GM21825 (cell line): Measurements from ENCODE around the gene RBMS3.

Experiments
- ATAC-seq: cut with Tn5 transposase; IDR thresholded peaks from one replicate; pipeline ENCODE4 v1.9.1; 2021; ENCODE audit warnings: mild to moderate bottlenecking, moderate library complexity; ENCODE audit not compliant: unreplicated experiment

The RBMS3 gene

DNA sequence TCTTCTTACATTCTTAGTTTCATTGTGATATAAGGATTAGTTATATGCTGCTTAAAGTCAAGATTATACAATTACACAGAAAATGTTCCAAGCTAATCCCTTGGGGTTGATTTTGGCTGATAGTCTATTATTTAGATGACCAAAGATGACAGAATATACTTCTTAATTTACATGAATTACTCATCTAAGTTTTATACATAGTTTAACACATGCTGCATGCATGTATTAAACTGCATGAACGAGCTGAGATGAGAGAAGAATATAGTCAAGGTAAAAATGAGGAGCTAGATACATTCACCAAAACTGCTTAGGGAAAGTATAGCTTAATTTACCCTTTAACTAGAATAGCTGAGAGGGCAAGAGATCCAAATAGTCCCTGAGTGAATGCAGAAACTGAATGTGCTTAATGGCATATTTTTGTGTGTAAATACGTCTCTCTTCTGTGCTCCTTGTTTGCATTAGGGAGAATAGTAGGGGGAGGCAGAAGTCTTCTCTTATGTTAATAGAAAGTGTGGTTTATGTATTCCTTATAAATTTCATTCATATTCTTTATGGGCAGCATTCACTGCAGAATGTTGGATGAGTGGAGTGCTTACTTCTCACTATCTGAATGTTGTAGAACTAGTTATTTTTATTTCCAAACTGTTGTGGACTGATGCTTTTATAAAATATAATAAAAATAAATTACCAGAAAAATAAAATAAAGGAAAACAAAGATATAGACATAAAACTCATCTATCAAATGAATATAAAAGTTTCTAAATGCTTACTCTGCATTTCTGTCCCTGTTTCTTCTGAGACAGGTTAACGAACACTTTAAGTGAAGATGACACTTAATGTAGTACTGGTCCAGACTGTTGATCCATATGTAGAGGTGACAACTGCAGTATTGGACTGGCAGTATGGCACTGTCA lies 327.8 kb downstream of the RBMS3 start:
- no peak for ATAC-seq

DNA sequence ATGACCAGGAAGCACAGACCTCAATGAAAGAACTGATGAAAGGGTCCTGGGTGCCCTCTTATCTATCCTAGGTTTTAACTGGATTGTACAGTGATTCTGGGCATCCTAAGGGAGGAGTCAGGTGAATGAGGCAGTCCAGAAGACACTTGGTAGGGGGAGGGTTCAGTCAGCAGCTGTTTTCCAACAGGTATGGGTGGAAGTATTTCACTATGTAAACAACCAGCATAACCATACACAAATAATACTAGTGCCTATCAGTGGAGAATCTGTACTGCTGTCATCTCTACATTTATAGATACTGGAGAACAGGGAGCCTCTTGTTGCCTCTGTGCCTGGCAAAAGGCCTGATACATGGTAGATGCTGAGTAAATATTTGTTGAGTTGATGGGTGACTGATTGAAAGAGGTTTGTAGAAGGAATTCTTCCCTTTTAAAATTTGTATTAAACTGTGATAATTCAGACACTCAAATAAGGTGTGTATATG lies 328.5 kb downstream of the RBMS3 start:
- ATAC-seq: no peak

DNA sequence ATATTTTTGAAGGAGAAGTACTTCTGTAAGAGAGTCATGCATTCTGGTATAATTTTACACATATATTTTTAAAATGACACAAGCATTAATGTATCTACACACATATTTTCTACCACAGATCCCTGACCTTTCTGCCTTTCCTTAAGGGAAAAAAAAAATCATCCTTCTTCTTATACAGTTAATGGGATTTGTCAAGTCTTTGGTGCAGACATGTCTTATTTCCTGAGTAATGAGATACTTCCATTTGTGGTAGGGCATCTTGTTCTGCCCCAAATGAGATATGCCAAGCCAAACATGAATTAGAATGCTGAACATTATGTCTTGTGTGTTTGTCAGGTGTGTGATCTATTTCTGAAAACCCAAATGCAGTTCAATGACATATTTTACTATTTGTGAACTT lies 329.9 kb downstream of the RBMS3 start:
- ATAC-seq: no peak

DNA sequence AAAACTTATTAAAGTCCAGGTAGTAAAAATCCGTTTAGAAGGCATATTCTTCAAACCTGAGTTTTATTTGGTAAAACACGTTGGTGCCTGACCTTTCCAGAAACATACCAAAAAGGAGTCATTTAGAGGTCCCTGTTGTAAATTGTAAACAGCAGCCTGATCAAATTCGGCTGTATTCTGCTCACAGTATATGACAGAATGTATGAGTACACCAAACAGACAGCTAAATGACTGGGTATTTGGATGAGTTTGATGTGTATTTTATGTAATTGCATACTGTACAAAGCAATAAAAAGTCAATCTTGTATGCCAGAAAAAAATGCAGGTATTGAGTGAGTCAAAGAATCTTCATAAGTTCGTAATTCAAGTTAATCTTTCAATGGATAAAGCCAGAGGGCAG lies 330.4 kb downstream of the RBMS3 start:
- ATAC-seq: no peak

DNA sequence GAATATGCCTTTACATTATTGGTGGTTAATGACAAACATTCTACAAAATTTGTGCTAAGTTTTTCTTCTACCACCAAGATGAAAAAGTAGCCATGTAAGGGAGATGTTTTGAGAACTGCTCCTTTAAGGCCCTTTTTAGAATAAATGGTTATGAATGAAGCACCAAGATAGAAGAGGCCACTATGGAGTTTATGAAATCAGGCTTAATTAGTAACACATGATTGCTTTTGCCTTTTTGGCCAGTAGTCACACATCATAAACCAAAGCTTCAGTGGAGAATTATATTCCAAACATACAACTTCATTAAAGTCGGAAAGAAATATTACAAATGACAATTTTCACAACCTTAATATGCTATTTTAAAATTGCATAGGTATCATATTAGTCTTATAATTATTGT lies 331.7 kb downstream of the RBMS3 start:
- ATAC-seq: no peak

DNA sequence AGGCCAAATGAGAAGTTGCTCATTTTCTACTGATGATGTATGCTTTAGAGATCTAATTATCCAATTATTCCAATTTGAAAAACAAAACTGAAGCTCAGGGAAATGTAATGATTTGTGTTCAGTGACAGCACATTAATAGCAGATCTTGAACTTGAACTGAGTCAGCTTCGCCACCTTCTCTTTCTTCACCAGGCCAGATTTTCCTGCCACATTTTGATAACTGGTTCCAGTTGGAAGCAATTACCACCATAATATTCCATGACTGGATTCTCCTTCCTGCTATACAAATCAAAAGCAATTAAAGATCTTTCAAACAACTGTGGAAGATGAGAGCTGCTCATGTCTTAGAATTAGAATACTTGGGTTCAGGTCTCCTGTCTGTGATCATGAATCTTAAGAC lies 334.1 kb downstream of the RBMS3 start:
- no peak for ATAC-seq

DNA sequence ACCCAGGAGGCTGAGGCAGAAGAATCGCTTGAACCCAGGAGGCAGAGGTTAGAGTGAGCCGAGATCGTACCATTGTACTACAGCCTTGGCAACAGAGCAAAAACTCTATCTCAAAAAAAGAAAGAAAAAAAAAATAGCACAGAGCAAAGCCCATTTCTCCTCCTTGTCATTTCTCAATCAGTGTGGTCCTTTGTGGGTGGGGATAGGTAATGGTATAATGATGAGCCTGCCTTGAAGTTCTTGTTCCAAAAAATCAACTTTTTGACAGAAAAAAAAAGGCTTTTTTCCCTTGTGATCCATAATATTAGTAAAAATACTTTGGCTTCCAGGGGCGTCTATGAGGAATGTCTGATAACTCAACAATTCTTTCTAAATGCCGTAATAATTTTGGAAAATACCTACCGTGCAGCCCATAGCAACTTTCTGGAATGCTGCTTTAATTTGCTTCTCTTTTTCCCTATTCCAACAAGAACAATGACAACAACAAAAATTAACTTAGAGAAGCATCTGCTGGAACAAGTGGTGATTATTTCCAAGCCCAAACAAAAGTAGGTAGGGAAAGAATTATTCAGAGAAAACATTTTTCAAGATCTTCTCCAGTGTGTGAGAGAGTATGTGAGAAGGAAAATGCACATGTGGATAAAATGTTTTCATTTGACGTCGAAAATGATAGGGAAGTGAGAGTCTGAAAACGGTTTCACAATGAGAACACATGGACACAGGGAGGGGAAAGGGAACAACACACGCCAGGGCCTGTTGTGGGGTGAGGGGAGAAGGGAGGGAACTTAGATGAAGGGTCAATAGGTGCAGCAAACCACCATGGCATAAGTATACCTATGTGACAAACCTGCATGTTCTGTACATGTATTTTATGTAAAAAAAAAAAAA lies 337.8 kb downstream of the RBMS3 start:
- no peak for ATAC-seq

DNA sequence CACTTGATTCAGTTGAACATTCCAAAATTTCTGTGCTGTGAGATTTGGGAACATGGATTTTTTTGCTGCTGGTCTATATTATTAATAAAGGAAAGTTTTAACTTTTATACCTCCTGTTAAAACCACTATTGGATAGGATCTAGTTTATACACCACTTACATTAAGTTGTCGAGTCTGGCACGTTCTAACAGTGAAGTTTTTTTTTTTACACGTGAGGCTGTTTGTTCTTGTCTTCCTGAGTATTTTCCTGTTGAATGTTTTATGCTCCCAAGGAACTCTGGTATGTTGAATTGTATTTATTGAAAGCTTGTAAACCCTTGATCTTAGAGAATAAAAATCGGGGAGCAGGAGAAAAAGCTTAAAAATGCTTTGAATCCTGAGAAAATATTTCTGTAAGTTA lies 338.8 kb downstream of the RBMS3 start:
- ATAC-seq: no peak

DNA sequence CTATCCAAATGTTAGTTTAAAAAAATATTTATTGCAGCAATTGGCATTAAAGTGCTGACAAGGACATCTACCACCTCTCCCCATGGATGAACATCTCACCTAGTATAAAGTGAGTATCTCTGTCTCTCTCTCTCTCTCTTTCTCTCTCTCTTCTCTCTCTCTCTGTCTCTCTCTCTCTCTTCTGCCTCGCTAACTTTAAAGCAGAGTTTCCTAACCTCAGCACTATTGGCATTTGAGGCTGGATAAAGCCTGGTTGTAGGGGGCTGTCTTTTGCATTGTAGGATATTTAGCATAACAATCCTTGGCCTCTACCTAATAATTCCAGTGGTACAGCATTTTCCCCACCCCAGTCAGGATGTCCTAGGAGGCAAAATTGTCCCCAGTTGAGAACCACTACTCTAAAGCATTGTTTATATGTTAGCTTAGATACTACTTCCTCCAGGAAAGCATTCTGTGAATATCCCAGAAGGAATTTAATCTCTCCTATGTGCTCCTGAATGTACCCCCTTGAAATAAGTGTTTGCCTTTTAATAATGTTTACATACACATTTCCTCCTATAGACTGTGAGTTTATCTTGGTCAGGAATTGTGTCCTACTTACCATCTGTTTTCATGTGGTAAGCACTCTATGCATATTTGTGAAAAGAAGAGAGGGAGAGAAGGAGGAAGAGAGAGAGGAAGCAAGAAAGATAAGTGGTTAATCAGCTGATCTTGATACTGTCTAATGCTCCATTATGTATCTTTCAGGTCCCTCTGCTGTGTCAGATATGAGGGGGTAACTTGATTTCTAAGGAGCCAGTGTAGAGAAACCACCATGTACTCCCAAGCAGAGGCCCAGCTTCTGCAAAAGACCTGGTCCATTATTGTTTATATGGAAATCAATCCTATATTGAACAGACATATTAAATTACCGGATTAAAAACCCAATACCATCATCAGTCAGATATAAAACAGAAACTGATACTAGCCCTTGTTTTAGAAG lies 346.6 kb downstream of the RBMS3 start:
- no peak for ATAC-seq

DNA sequence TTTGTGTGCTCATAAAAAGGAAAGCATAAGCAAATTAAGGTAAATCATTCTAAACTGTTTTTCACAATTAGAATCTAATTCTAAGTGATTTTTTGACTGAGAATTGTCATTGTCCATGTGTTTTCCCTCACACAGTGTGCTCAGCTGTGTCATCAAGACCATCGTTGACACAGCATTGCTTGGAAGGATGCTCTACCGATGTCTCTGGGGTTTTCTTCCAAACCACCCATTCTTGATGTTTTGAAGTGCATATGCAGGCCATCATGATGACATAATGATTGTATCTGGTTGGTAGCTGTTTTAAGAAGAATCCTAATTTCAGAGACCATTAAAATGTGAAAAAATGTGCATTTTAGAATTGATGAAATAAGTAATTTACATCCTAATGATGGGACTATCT lies 347.9 kb downstream of the RBMS3 start:
- ATAC-seq: no peak

DNA sequence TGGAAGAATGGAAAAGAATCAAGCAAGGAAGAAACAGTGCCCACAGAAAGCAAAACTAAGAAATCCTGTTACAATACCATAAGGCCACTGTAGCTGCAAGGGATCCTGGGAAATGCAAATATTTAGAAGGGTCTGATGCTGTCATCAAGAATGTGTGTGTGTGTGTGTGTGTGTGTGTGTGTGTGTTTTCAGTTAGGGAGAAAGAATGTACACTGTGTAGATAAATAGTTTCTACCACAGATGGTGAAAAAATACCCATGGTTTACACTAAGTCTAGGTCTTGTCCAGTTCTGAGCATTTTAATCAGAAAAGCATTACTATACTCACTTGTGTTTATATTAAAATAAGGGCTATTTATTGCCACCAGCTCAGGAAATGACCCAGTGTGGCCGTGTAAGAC lies 355.0 kb downstream of the RBMS3 start:
- no peak for ATAC-seq

DNA sequence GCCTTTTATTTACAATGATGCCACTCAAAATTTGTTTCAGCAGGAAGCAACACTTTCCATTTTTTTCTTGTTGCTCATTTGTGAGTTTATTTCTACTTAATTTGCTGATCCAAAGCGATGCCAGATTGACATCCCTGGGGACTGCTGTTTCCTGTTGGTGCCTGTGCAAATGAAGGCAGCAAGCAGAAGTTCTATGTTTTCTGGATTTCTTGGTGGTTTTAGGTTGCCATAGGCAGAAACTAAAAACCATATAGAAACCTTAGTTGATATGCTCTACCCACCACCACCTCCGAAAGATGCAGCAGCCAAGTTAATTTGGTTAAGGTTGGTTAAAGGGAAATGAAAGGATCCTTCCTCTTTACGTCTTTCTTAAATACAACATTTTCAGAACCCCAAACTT lies 356.2 kb downstream of the RBMS3 start:
- ATAC-seq: no peak

DNA sequence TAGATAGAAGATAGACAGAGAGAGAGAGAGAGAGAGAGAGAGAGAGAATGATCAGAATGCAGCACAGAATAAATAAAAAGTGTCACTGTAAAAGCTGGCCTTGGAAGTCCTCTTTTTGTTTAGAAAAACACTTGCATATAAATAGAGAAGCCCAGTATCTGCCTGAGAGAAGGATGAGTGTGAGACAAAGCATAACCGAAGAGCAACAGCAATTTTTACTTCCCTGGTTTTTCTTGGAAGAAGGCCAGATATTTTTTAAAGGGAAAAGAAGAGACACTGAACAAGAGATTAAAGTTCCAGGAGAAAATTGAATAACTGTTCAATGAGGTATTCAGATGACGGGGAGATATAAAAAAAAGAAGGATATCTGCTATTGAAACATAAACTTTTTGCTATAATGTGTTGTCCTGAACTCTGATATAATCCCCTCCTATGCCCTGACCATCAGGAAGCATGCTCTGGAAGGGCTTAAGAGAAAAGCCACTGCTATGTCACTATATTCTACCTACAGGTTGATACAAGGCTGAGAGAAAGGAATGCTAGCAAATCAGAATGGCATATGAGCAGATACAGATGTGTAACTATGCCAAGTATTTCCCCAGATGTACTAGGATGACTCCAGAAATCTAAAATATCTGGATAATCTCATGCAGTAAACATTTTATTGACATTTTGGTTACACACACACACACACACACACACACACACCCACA lies 358.9 kb downstream of the RBMS3 start:
- ATAC-seq: no peak

DNA sequence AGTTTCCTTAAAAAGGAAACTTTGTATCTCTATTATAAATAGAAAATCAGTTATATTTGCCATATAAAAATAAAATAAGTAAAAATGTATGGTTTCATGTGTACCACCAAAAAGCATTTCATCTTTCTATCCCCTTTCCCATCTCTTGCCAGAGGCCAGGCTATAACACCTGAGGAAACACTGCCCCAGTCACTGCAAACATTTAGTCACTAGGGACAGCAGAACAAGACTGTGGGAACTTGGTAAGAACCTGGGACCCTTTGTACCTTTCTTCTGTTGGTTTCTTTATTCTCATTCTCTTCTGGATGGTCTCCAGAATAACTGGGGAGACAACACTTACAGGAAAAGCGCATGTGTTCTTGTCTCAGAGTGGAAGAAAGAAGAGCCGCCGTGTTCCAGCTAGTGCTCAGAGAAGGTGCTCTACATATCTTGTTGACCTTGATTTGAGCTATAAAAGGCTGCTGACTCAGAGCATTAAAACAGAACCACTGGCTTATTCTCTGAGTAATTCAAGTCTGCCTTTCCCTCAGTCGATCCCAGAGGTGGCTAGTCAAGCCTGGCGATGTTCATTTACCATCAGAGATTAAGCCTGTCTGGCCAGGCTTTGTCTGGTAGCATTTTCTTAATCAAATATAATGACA lies 361.6 kb downstream of the RBMS3 start:
- ATAC-seq: no peak

DNA sequence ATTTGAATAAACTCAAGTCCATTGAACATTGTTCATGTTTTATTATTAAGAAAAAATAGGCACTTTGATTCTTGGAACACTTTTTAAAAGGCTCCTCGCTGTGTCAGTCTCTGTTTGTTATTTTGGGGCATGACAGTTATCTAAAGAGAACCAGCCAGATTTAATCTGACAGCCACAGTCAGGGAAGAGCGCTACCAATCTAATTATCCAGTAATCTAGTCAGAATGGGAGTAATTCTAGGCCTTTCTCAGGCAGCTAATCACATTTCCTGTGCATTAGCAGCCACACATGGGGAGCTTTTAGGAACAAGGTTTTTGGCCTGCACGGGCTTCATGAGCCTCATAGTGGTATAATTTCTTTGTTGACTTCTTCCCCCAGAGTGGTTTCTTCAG lies 362.2 kb downstream of the RBMS3 start:
- ATAC-seq: no peak

DNA sequence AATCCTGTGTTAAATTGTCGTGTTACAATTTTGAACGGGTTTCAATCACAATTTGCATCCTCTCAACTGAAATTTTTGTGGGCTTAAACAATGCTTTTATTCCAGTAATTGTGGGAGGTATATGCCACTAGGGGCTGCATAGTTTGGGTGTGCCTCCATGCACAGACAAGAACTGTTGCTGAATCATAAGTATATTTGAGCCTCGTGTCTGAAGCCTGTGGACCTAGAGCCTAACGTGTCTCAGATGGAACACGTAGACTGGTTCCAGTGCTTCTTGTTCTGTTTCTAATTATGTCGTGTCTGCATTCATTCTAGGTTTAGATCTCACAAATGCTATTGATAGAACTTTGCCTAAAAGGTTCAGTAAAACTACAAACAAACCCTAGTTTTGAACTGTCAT lies 363.4 kb downstream of the RBMS3 start:
- ATAC-seq: no peak

DNA sequence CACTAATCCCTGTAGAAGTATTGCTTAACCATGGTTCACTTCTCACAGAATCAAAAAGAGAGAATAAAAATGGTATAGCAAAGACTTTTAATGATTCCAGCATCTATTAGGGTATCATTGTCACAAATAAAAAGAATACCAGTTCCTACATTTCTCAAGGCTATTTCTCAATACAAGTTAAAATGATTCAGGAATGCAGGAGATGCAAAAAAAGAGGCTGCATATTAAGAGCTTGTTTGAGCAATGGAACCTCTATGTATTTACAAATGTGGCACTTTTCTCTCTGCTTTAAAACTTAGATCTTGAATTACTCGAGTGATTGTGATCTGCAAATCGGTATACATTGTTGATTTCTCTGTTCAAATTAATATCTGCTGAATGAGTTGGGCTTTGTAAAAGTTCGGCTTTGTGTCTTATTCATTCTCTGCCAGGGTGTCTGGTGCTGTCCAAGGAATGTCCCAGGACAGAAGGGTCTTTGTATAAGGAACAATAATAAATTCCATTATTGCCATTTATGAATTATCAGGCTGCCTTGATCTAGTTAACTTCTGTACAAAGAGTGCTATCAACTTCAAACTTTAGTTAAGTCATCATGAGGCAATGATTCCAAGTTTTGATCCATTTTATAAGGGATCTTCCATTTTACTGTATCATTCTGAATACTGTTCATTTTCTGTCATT lies 364.2 kb downstream of the RBMS3 start:
- ATAC-seq: no peak

DNA sequence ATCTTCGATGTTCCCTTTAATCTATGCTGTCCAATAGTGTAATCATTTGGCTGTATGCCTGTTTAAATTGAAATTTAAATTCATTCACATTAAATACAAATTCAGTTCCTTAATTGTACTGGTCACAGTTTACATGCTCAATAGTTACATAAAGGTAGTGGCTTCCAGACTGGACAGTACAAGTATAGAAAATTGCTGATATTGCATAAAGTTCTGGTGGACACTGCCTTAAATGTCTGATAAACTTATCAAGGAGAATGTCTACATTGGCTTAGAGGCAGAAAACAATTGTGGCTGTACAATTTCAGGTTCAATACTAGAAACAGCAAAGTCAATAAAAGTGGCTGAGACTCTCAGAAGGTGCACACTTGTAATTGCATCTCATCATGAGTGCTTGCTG lies 365.2 kb downstream of the RBMS3 start:
- ATAC-seq: no peak
